ENCODE measurements around the gene SCRT2.
"Not testable (repeated sequence)": the region's sequence is repeated elsewhere in the genome, so short reads cannot be mapped to it uniquely, and the experiment has no call there.

The SCRT2 gene

GRCh38 chr20:675453-676314, at the start of gene SCRT2:
TSS of gene SCRT2 (minus strand) at chr20:675802. CDS start at chr20:675601, 201 bp downstream.
- Histone ChIP-seq H3K9me3 (ENCODE audit: control insufficient read depth, insufficient read depth, low read length) (no peaks in the 10 kb centered on the region), H3K27ac (ENCODE audit: low read length) (no peak within 1 kb of the TSS), H3K4me1 (ENCODE audit: control insufficient read depth, insufficient read depth, low read length) (peaks cover 4% of the 10 kb centered on the region; the same call in 1 of the 2 replicates), H3K4me3 (ENCODE audit: low read length) (peak within 1 kb of the TSS; percentile 25; the same call in 1 of the 2 replicates), H3K36me3 (ENCODE audit: control insufficient read depth, insufficient read depth, low read length) (no peaks in the 10 kb centered on the region), H3K27me3 (ENCODE audit: control insufficient read depth, insufficient read depth, low read length) (peaks cover 3% of the 10 kb centered on the region; the same call in 1 of the 2 replicates)
- WGBS (ENCODE audit: insufficient coverage, insufficient read length) = no CpG with 5 or more reads among the region's 69 CpGs
- no peak for DNase-seq (ENCODE audit: low read depth, low spot score)

- H3K36me3 ChIP-seq (ENCODE audit: control insufficient read depth, insufficient read depth, low read length); H3K9me3 ChIP-seq (ENCODE audit: control insufficient read depth, insufficient read depth, low read length); H3K4me3 ChIP-seq (ENCODE audit: low read length); H3K27me3 ChIP-seq (ENCODE audit: control insufficient read depth, insufficient read depth, low read length); H3K4me1 ChIP-seq (ENCODE audit: control insufficient read depth, insufficient read depth, low read length); DNase-seq (ENCODE audit: low read depth, low spot score); H3K27ac ChIP-seq (ENCODE audit: low read length): not testable (repeated sequence)
- WGBS (ENCODE audit: insufficient coverage, insufficient read length) = no CpG with 5 or more reads among the region's 7 CpGs
Observed at GRCh38 chr20:724797-725196, 49.2 kb upstream of the SCRT2 start.

GRCh38 chr20:723756-724155, 48.2 kb upstream of the SCRT2 start:
- no peak for DNase-seq (ENCODE audit: low read depth, low spot score)
- Histone ChIP-seq H3K4me3 (ENCODE audit: low read length) (no peak overlapping the region), H3K36me3 (ENCODE audit: control insufficient read depth, insufficient read depth, low read length) (no peaks in the 10 kb centered on the region), H3K4me1 (ENCODE audit: control insufficient read depth, insufficient read depth, low read length) (no peaks in the 10 kb centered on the region), H3K27ac (ENCODE audit: low read length) (no peak overlapping the region), H3K27me3 (ENCODE audit: control insufficient read depth, insufficient read depth, low read length) (no peaks in the 10 kb centered on the region), H3K9me3 (ENCODE audit: control insufficient read depth, insufficient read depth, low read length) (no peaks in the 10 kb centered on the region)
- WGBS (ENCODE audit: insufficient coverage, insufficient read length) = no CpG with 5 or more reads among the region's 8 CpGs

- H3K4me1 ChIP-seq (ENCODE audit: control insufficient read depth, insufficient read depth, low read length) = no peaks in the 10 kb centered on the region
- no peak overlapping the region for H3K27ac ChIP-seq (ENCODE audit: low read length)
- WGBS (ENCODE audit: insufficient coverage, insufficient read length) = 98% methylated on average over 3 of the region's 11 CpGs
Observed at GRCh38 chr20:722822-723644, 47.4 kb upstream of the SCRT2 start.

GRCh38 chr20:721876-722275, 46.3 kb upstream of the SCRT2 start:
- Histone ChIP-seq H3K9me3 (ENCODE audit: control insufficient read depth, insufficient read depth, low read length) (no peaks in the 10 kb centered on the region), H3K4me1 (ENCODE audit: control insufficient read depth, insufficient read depth, low read length) (no peaks in the 10 kb centered on the region)
- no CpG with 5 or more reads among the region's 4 CpGs for WGBS (ENCODE audit: insufficient coverage, insufficient read length)

More at GRCh38 chr20:722822-723644, 47.4 kb upstream of the SCRT2 start:
- Histone ChIP-seq H3K4me3 (ENCODE audit: low read length) (no peak overlapping the region), H3K36me3 (ENCODE audit: control insufficient read depth, insufficient read depth, low read length) (no peaks in the 10 kb centered on the region), H3K27me3 (ENCODE audit: control insufficient read depth, insufficient read depth, low read length) (no peaks in the 10 kb centered on the region), H3K9me3 (ENCODE audit: control insufficient read depth, insufficient read depth, low read length) (no peaks in the 10 kb centered on the region)
- DNase-seq (ENCODE audit: low read depth, low spot score) = no peak

GRCh38 chr20:719816-720215, 44.2 kb upstream of the SCRT2 start:
- no peak overlapping the region for H3K27ac ChIP-seq (ENCODE audit: low read length)
- no CpG with 5 or more reads among the region's 11 CpGs for WGBS (ENCODE audit: insufficient coverage, insufficient read length)

More at GRCh38 chr20:721876-722275, 46.3 kb upstream of the SCRT2 start:
- no peak for DNase-seq (ENCODE audit: low read depth, low spot score)
- no peak overlapping the region for H3K27ac ChIP-seq (ENCODE audit: low read length)
- no peak overlapping the region for H3K4me3 ChIP-seq (ENCODE audit: low read length)
- no peaks in the 10 kb centered on the region for H3K36me3 ChIP-seq (ENCODE audit: control insufficient read depth, insufficient read depth, low read length)
- H3K27me3 ChIP-seq (ENCODE audit: control insufficient read depth, insufficient read depth, low read length) = no peaks in the 10 kb centered on the region

GRCh38 chr20:719068-719467, 43.5 kb upstream of the SCRT2 start:
- no peak overlapping the region for H3K27ac ChIP-seq (ENCODE audit: low read length)
- no CpG with 5 or more reads among the region's 5 CpGs for WGBS (ENCODE audit: insufficient coverage, insufficient read length)
- H3K36me3 ChIP-seq (ENCODE audit: control insufficient read depth, insufficient read depth, low read length) = no peaks in the 10 kb centered on the region

More at GRCh38 chr20:719816-720215, 44.2 kb upstream of the SCRT2 start:
- H3K4me1 ChIP-seq (ENCODE audit: control insufficient read depth, insufficient read depth, low read length) = no peaks in the 10 kb centered on the region
- no peak for DNase-seq (ENCODE audit: low read depth, low spot score)
- no peak overlapping the region for H3K4me3 ChIP-seq (ENCODE audit: low read length)
- no peaks in the 10 kb centered on the region for H3K36me3 ChIP-seq (ENCODE audit: control insufficient read depth, insufficient read depth, low read length)
- H3K27me3 ChIP-seq (ENCODE audit: control insufficient read depth, insufficient read depth, low read length) = no peaks in the 10 kb centered on the region
- no peaks in the 10 kb centered on the region for H3K9me3 ChIP-seq (ENCODE audit: control insufficient read depth, insufficient read depth, low read length)

GRCh38 chr20:717832-718231, 42.2 kb upstream of the SCRT2 start:
- Histone ChIP-seq H3K27me3 (ENCODE audit: control insufficient read depth, insufficient read depth, low read length) (no peaks in the 10 kb centered on the region), H3K36me3 (ENCODE audit: control insufficient read depth, insufficient read depth, low read length) (no peaks in the 10 kb centered on the region), H3K9me3 (ENCODE audit: control insufficient read depth, insufficient read depth, low read length) (no peaks in the 10 kb centered on the region), H3K4me1 (ENCODE audit: control insufficient read depth, insufficient read depth, low read length) (no peaks in the 10 kb centered on the region), H3K27ac (ENCODE audit: low read length) (no peak overlapping the region), H3K4me3 (ENCODE audit: low read length) (no peak overlapping the region)
- DNase-seq (ENCODE audit: low read depth, low spot score) = no peak
- no CpG with 5 or more reads among the region's 5 CpGs for WGBS (ENCODE audit: insufficient coverage, insufficient read length)

More at GRCh38 chr20:719068-719467, 43.5 kb upstream of the SCRT2 start:
- DNase-seq (ENCODE audit: low read depth, low spot score) = no peak
- H3K4me3 ChIP-seq (ENCODE audit: low read length) = no peak overlapping the region
- no peaks in the 10 kb centered on the region for H3K4me1 ChIP-seq (ENCODE audit: control insufficient read depth, insufficient read depth, low read length)
- no peaks in the 10 kb centered on the region for H3K27me3 ChIP-seq (ENCODE audit: control insufficient read depth, insufficient read depth, low read length)
- H3K9me3 ChIP-seq (ENCODE audit: control insufficient read depth, insufficient read depth, low read length) = no peaks in the 10 kb centered on the region

GRCh38 chr20:717271-717670, 41.7 kb upstream of the SCRT2 start:
- Histone ChIP-seq H3K36me3 (ENCODE audit: control insufficient read depth, insufficient read depth, low read length) (no peaks in the 10 kb centered on the region), H3K9me3 (ENCODE audit: control insufficient read depth, insufficient read depth, low read length) (no peaks in the 10 kb centered on the region), H3K27ac (ENCODE audit: low read length) (no peak overlapping the region), H3K27me3 (ENCODE audit: control insufficient read depth, insufficient read depth, low read length) (no peaks in the 10 kb centered on the region), H3K4me1 (ENCODE audit: control insufficient read depth, insufficient read depth, low read length) (no peaks in the 10 kb centered on the region), H3K4me3 (ENCODE audit: low read length) (no peak overlapping the region)
- no CpG with 5 or more reads among the region's 7 CpGs for WGBS (ENCODE audit: insufficient coverage, insufficient read length)
- DNase-seq (ENCODE audit: low read depth, low spot score) = no peak

GRCh38 chr20:714453-714852, 38.9 kb upstream of the SCRT2 start:
- peaks cover under 1% of the 10 kb centered on the region; the same call in 1 of the 2 replicates for H3K27me3 ChIP-seq (ENCODE audit: control insufficient read depth, insufficient read depth, low read length)
- no peak overlapping the region for H3K27ac ChIP-seq (ENCODE audit: low read length)
- no CpG with 5 or more reads among the region's 2 CpGs for WGBS (ENCODE audit: insufficient coverage, insufficient read length)
- H3K9me3 ChIP-seq (ENCODE audit: control insufficient read depth, insufficient read depth, low read length) = no peaks in the 10 kb centered on the region
- no peak overlapping the region for H3K4me3 ChIP-seq (ENCODE audit: low read length)
- H3K36me3 ChIP-seq (ENCODE audit: control insufficient read depth, insufficient read depth, low read length) = no peaks in the 10 kb centered on the region
- no peak for DNase-seq (ENCODE audit: low read depth, low spot score)
- H3K4me1 ChIP-seq (ENCODE audit: control insufficient read depth, insufficient read depth, low read length) = no peaks in the 10 kb centered on the region

All from iPS DF 6.9 (cell line).